GM18498 (cell line): ENCODE results near the gene ATP1A2.

Experiments
- ATAC-seq: cut with Tn5 transposase; IDR thresholded peaks from one replicate; pipeline ENCODE4 v1.9.1; 2021; ENCODE audit warnings: mild to moderate bottlenecking, moderate library complexity; ENCODE audit not compliant: unreplicated experiment

The ATP1A2 gene

DNA sequence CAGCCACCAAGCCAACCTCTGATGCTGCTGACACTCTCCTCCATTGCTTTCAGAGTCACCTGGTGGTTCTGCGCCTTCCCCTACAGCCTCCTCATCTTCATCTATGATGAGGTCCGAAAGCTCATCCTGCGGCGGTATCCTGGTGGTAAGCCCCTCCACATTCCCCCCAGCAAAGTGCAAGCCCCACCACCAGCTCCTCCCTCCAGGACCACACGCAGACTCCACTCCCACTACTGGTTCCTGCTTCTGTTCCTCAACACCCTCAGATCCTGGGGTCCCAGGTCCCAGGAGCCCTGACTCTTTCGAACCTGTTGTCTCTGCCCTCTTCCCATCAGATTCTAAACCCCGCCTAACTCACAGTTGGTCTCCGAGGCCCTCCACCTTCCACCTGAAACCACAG, 24.3 kb downstream of the ATP1A2 start:
- ATAC-seq = no peak

DNA sequence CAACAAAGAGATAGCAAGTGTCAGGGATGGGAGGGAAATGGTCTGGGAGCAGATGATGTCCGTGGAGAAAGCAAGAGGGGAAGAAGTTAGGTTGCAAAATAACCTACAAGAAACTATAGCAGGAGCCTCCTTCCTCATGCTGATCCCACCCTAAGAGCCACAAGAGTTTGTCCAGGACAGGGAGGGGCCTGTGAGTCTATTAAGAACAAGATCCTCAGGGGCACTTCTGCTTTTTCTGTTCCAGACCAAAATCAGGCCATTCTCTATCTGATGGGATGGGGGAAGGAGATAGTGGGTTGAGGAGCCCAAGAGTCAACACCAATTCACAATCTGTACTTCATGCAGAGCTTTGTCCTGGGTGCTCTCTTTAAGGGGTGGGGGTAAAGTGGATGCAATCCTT, 28.1 kb downstream of the ATP1A2 start:
- ATAC-seq = no peak

DNA sequence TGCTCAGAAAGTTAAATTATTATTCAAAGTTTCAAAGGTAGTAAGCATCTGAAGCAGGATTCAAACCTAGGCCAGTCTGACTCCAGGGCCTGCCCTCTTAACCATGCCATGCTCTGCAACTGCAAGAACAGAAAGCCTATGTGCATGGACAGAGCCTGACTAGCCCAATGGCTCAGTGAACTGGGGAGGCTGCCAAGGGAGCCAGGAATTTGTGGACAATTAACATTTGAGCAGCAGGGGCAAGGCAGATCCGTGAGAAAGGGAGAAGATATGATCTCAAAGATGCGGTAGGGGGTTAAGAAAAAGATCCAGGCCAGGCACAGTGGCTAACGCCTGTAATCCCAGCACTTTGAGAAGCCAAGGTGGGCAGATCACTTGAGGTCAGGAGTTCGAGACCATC, 29.4 kb downstream of the ATP1A2 start:
- no peak for ATAC-seq

DNA sequence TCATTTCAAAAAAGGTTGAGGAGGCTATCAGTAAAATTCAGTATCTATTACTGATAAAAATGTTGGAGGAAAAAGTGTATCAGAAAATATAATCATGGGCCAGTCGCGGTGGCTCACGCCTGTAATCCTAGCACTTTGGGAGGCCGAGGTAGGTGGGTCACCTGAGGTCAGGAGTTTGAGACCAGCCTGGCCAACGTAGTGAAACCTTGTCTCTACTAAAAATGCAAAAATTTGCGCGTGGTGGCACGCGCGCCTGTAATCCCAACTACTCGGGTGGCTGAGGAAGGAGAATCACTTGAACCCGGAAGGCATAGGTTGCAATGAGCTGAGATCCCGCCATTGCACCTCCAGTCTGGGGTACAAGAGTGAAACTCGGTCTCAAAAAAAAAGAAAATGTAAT, 30.5 kb downstream of the ATP1A2 start:
- ATAC-seq = no peak

DNA sequence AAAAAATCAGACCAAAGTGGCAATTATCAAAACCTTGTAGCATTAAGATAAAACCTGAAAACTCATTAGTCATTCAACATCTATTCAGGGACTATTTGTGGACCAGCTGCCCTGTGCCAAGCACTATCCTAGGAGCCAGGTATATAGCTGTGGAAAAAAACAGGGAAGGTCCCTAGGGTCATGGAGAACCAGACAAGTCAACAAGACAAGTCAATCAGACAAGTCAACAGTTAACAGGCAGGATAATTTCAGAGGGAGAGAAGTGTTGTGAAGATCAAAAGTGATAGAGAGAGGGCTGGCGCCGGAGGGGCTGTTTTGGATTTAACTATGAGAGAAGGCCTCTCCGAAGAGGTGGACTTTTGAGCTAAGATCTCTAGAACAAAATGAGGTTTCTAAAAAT, 32.6 kb downstream of the ATP1A2 start:
- no peak for ATAC-seq

DNA sequence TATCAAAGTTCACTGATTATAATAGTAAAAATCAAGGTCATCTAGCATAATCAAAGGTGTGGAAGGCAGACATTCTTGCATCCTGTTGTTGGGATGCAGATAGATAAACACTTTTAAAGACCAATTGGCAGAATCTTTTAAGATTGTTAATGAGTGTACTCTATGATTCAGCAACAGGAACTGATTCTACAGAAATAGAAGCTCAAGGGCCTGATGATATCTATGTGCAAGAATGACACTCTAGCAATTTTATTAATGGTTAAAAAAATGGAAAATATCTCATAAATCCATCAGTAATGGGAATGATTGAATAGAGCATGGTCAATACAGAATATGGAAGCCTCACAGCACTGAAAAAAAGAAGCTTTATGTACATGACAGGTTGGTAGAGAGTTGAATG, 33.7 kb downstream of the ATP1A2 start:
- ATAC-seq = no peak

DNA sequence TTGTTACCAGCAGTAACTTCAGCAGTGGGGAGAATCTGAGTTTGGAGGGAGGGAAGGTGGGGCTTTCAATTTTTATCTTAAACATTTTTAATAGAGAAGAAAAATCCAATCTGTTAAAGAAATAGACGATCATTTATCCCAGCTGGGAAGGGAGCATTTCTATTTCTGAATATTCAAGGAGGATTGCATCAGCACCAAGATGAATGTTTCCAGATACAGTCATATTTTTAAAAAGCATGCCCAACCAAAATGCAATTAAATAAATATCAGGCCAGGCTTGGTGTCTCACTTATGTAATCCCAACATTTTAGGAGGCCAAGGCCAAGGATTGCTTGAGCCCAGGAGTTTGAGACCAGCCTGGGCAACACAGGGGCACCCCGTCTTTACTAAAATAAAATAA, 34.2 kb downstream of the ATP1A2 start:
- ATAC-seq = no peak

DNA sequence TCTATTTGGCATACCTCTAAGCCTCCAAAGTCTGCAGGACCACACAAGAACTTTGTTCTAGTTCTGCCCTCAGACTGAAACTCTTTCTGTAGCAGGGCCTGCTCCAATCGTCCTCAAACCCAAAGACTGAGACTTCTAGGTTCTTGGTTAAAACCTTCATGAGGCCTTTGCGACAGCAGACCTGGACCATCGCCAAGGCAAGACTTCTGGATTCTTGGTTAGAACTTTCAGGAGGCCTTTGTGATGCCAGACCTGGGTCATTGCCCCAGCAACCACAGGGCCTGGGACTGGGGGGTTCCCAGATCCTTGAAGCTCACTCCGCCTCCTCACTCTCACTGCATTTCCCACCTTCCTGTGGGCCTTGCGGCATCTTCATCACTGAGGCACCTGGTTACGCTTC, 35.7 kb downstream of the ATP1A2 start, which contains the start of gene ATP1A4:
ATP1A4 (plus strand) TSS at position 301 of the 400 bp plus-strand sequence. CDS start 438 bp downstream, outside the sequence.
- no peak for ATAC-seq

DNA sequence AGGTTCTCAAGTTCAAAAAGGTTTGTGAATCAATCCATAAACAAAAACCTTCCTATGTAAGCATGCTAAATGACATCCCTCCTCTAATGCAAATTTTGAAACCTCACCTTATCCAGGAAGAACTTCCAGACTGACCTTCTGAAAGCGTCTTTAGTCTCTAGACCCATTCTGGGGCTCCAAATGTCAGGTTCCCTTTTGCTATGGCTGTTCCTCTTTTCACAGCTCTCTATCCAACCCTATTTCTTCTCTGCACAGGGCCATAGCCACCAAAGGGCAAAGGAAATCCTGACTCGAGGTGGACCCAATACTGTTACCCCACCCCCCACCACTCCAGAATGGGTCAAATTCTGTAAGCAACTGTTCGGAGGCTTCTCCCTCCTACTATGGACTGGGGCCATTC, 39.2 kb downstream of the ATP1A2 start:
- ATAC-seq = no peak

DNA sequence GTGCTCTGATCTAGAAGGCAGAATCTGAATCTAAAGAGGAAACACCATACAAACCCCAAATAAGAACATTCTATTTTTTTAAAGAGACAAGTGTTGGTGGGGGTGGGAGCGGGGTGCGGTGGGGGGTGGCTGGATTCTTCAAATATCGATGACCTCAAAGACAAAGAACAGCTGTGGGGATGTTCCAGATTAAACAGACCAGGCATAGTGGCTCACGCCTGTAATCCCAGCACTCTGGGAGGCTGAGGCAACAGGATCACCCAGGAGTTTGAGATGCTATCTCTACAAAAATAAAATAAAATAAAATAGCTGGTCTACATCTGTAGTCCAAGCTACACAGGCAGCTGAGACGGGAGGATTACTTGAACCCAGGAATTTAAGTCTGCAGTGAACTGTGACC, 40.8 kb downstream of the ATP1A2 start:
- ATAC-seq = no peak

DNA sequence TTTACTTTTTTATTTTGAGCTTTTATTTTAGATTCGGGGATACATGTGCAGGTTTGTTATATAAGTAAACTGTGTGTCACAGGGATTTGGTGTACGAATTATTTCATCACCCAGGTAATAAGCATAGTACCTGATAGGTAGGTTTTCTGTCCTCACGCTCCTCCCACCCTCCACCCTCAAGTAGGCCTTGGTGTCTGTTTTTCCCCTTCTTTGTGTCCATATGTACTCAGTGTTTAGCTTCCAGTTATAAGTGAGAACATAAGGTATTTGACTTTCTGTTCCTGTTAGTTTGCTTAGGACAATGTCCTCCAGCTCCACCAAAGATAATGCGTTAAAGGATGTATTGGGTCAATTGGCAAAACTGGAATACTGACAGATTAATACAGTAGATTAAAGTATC, 41.6 kb downstream of the ATP1A2 start:
- no peak for ATAC-seq

DNA sequence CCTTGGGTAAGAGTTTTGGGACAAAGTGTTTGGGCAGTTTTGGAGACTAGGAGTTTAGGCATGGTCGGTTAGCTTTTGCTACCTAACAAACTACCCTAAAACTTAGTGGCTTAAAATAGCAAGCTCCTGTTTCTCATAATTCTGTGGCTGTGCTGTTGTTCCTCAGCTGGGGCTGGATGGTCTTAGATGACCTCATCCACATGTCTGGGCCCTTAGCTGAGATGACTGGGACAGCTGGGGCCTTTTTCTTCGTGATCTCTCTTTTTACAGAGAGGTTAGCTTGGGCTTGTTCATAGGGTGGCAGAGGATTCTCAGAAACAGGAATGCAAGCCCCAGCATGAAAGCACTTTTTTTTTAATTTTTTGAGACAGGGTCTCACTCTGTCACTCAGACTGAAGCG, 42.5 kb downstream of the ATP1A2 start:
- no peak for ATAC-seq

DNA sequence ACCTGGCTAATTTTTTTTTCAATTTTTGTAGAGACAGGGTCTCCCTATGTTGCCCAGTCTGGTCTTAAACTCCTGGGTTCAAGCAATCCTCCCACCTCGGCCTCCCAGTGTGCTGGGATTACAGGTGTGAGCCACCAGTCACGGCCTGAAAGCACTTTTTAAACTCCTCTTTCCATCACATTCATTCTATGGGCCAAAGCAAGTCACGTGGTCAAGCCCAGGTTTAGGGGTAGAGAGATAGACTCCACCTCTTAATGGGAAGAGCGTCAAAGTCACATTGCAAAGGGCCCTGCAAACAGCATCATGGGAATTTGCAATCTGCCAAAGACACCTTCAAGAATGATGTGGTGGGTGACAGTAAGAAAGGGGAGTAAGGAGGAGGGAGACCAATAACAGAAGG, 43.0 kb downstream of the ATP1A2 start:
- no peak for ATAC-seq

DNA sequence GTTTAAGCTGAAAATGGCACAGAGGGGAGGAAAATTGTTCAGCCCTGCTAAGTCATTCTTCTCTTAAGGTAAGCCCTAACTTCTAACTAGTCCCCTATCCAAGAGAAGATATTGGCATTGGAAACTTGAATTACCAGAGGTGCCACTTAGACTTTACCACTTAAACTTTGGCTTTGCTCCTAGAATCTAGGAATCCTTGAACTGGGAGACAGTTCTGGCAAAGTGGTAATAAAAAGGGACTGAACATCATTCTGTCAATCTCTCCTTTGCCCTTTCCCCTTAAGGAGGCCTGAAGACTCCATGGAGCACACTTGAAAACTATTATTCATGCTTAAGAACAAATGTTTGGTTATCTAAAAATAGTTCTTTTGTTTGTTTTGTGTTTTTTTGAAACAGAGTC, 44.3 kb downstream of the ATP1A2 start:
- no peak for ATAC-seq

DNA sequence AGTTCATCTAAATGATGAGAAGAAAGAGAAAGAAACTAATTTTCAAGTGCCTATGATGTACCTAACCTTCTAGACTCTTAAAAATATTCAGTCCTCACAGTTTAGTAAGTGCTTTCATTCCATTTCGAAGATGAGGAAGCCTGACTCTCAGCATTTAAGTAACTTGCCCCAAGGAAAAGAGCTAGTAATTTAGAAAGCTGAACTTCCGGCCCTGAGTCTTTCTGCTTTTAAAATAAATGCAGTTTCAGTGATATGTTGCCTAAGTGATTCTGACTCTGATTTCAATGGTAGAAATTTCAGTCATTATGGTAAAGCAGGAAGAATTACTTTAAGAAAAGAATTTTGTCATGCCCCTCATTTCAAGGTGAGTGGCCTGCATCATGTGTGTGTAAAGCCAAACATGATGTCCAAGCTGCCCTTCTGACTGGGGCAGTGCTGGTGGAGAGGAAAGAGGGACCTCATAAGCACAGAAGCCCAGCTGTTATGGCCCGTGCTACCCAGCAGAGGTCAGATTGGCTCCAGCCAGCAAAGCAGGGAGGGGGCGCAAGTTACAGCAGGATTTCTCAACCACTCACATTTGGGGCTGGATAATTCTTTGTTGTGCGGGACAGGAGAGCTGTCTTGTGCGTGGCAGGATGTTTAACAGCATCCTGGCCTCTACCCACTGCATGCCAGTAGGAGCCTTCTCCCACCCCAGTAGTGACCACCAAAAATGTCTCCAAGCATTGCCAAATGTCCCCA, 46.6 kb downstream of the ATP1A2 start:
- ATAC-seq = no peak

DNA sequence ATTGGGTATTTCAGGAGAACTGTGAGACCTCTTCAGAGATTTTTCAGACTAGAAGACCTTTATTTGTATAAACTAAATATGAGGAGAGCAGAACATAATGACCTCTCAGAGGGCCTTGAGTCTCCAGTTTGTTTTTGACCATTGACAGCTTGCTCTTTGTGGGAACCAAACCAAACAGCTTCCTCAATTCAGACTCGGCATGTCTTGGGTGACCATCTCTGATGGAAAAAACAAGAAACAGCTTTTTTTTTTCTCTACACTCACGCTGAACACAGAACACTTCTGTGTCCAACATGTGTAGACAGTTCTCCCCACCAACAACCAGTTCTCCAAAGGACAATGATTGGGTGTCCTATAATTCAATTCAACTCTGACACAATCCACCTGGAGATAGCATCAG, 47.4 kb downstream of the ATP1A2 start:
- ATAC-seq = no peak

DNA sequence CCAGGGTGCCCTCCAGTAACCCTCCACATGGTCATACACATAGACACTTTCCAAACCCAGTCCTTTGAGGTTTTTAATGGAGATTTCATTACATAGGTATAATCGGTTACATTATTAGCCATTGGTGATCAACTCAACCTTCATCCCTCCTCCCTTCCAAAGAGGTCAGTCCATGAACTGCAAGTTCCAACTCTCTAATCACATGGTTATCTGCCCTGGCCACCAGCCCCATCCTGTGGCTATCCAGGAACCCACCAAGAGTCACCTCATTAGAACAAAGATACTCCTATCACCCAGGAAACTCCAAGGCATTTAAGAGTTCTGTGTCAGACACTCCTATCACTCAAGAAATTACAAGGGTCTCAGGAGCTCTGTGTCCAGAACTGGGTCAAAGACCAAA, 48.1 kb downstream of the ATP1A2 start:
- ATAC-seq = no peak

DNA sequence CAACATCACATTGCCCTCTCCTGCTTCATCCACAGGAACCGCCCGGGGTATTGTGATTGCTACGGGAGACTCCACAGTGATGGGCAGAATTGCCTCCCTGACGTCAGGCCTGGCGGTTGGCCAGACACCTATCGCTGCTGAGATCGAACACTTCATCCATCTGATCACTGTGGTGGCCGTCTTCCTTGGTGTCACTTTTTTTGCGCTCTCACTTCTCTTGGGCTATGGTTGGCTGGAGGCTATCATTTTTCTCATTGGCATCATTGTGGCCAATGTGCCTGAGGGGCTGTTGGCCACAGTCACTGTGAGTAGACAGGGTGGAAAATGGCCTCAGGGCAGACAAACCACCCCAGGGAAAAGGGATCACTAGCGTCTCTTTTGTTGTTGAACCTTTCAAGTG, 48.6 kb downstream of the ATP1A2 start:
- no peak for ATAC-seq

DNA sequence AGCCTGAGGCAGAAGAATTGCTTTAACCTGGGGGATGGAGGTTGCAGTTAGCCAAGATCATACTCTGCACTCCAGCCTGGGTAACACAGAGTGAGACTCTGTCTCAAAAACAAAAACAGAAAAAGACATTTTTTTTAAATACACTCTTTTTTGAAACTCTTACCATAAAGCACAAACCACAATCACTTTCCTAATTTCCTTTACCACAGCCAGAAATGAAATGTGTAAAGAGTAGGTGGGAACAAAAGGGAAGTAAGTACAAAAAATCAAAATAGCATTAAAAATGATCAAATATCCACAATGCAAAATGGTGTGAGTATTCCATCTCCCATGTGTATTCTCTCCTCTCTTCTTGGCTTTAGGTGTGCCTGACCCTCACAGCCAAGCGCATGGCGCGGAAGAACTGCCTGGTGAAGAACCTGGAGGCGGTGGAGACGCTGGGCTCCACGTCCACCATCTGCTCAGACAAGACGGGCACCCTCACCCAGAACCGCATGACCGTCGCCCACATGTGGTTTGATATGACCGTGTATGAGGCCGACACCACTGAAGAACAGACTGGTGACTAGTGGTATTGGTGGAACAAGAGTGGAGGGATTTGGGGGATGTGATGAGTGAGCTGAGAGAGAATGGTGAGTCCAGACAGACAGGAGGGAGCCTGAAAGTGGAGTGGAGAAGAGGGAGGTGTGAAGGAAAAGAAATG, 50.8 kb downstream of the ATP1A2 start:
- ATAC-seq = no peak

DNA sequence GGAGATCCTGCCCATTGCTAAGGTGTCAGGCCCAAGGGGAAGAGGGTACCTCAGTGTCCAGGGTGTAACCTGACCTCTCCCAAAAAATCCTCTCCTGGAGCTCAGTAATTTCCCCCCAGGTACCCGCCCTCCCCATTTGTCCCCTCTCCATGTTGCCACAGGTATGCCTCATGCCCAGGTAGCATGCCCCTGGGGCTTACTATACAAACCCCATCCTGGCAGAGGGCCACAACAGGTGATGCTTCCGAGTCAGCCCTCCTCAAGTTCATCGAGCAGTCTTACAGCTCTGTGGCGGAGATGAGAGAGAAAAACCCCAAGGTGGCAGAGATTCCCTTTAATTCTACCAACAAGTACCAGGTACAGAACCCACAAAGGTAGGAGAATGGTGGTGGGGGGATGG, 51.5 kb downstream of the ATP1A2 start:
- no peak for ATAC-seq

DNA sequence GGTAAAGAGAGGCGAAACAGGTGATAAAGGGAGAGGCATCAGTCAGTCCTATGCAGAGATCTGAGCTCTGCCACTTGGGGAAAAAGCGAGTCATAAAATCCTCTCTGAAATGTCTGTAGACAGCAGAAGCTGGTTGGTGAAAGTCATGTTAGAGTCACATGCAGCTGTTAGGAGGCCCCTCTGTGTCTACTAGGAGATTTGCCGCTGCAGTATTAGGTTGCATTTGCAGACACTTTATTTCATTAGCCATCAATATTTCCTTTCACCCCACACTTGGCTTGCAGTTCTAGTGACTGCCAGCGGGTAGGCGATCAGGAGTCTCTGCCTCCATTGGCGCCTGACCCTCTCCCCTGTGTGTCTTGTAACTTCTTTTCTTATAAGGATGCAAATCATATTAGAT, 52.0 kb downstream of the ATP1A2 start:
- no peak for ATAC-seq

DNA sequence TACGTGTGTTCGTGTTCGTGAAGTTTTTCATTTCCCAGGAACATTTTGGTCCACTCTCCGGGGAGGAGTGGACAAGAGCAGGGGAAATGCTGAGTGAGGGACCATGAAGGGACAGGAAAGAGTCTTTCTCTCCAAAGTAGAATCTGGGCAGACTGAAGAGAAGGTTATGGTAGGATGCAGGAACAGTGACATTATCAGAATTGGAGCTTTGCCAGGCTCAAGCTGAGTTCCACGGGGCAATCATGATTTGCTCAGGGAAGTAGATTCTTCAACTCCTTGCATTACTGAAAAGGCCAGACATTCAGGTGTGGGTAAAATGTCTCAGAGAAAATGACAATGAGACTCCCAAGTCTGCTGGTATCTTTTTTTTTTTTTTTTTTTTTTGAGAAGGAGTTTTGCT, 52.5 kb downstream of the ATP1A2 start:
- ATAC-seq = no peak
